Measurements from ENCODE around the gene AP3B1. TPM values are rescaled to one million over a fixed set of nuclear protein-coding genes. Genes with fewer than 3 reads are reported as not detected.

AP3B1 gene
- total and polyA plus RNA-seq, 2 of the 8 experiments (the other 6 are each of a cell fraction or from before 2014, with no cell fraction given), result 45.8 to 48.3 TPM

DNA sequence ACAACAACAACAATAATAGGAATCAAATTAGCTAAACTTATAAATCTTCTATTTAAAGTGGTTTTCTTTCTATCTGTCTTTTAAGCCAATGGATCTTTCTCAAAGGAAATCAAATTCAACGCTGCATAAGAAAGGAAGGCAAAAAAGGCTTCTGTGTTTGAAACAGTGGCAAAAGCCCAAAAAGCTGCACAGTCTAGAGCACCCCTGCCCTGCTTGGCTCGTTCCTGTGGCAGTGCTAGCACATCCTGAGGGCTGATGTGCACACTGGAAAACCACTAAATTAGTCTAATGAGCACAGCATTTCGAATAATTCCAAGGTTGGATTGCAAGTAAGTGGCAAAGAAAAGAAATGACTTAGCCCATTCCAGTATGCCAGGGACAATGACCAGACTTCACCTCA lies 80.7 kb downstream of the AP3B1 start (continued):
- TF ChIP-seq, protein P1, sequence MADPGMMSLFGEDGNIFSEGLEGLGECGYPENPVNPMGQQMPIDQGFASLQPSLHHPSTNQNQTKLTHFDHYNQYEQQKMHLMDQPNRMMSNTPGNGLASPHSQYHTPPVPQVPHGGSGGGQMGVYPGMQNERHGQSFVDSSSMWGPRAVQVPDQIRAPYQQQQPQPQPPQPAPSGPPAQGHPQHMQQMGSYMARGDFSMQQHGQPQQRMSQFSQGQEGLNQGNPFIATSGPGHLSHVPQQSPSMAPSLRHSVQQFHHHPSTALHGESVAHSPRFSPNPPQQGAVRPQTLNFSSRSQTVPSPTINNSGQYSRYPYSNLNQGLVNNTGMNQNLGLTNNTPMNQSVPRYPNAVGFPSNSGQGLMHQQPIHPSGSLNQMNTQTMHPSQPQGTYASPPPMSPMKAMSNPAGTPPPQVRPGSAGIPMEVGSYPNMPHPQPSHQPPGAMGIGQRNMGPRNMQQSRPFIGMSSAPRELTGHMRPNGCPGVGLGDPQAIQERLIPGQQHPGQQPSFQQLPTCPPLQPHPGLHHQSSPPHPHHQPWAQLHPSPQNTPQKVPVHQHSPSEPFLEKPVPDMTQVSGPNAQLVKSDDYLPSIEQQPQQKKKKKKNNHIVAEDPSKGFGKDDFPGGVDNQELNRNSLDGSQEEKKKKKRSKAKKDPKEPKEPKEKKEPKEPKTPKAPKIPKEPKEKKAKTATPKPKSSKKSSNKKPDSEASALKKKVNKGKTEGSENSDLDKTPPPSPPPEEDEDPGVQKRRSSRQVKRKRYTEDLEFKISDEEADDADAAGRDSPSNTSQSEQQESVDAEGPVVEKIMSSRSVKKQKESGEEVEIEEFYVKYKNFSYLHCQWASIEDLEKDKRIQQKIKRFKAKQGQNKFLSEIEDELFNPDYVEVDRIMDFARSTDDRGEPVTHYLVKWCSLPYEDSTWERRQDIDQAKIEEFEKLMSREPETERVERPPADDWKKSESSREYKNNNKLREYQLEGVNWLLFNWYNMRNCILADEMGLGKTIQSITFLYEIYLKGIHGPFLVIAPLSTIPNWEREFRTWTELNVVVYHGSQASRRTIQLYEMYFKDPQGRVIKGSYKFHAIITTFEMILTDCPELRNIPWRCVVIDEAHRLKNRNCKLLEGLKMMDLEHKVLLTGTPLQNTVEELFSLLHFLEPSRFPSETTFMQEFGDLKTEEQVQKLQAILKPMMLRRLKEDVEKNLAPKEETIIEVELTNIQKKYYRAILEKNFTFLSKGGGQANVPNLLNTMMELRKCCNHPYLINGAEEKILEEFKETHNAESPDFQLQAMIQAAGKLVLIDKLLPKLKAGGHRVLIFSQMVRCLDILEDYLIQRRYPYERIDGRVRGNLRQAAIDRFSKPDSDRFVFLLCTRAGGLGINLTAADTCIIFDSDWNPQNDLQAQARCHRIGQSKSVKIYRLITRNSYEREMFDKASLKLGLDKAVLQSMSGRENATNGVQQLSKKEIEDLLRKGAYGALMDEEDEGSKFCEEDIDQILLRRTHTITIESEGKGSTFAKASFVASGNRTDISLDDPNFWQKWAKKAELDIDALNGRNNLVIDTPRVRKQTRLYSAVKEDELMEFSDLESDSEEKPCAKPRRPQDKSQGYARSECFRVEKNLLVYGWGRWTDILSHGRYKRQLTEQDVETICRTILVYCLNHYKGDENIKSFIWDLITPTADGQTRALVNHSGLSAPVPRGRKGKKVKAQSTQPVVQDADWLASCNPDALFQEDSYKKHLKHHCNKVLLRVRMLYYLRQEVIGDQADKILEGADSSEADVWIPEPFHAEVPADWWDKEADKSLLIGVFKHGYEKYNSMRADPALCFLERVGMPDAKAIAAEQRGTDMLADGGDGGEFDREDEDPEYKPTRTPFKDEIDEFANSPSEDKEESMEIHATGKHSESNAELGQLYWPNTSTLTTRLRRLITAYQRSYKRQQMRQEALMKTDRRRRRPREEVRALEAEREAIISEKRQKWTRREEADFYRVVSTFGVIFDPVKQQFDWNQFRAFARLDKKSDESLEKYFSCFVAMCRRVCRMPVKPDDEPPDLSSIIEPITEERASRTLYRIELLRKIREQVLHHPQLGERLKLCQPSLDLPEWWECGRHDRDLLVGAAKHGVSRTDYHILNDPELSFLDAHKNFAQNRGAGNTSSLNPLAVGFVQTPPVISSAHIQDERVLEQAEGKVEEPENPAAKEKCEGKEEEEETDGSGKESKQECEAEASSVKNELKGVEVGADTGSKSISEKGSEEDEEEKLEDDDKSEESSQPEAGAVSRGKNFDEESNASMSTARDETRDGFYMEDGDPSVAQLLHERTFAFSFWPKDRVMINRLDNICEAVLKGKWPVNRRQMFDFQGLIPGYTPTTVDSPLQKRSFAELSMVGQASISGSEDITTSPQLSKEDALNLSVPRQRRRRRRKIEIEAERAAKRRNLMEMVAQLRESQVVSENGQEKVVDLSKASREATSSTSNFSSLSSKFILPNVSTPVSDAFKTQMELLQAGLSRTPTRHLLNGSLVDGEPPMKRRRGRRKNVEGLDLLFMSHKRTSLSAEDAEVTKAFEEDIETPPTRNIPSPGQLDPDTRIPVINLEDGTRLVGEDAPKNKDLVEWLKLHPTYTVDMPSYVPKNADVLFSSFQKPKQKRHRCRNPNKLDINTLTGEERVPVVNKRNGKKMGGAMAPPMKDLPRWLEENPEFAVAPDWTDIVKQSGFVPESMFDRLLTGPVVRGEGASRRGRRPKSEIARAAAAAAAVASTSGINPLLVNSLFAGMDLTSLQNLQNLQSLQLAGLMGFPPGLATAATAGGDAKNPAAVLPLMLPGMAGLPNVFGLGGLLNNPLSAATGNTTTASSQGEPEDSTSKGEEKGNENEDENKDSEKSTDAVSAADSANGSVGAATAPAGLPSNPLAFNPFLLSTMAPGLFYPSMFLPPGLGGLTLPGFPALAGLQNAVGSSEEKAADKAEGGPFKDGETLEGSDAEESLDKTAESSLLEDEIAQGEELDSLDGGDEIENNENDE (IDR thresholded peaks at IDR 0.05; ENCODE audit: insufficient replicate concordance, low read length), result no peak
- no peak for TF ChIP-seq NRF1 (IDR thresholded peaks at IDR 0.05; ENCODE audit: low read depth, low read length)

All from H1 (cell line).